OCI-LY7 (cell line): ENCODE data around the gene ERC1. TPM values are rescaled to one million over a fixed set of nuclear protein-coding genes. Genes with fewer than 3 reads are reported as not detected.

Source experiments
- BruUV-seq: library from RNA; stranded (reverse); fragments of 400-500 nt; replicated peaks from 2 replicates; lab custom pipeline; 2021; lab: Mats Ljungman, UMichigan
- CTCF ChIA-PET: fragments of 300-600 bp; sonication (Branson Sonifier 250); formaldehyde crosslinking; loops from one replicate; lab custom pipeline; 2022; ENCODE audit warnings: antibody characterized with exemption; ENCODE audit not compliant: unreplicated experiment; lab: Charles Lee
- POLR2A ChIA-PET: fragments of 300-600 bp; sonication (Branson Sonifier 250); formaldehyde crosslinking; loops from one replicate; lab custom pipeline; 2022; ENCODE audit warnings: antibody characterized with exemption; lab: Charles Lee
- DNase-seq: peaks from one replicate; pipeline ENCODE4 v3.0.0-alpha.2; 2015; ENCODE audit warnings: low spot score
- H2AFZ ChIP-seq: fragments of 200-600 bp; sonication (generic), shearing (Covaris generic); 2 replicates; pipeline ENCODE4 v1.6.1; 2014; ENCODE audit warnings: mild to moderate bottlenecking, antibody characterized with exemption, low read length, moderate library complexity
- H3K27ac ChIP-seq: fragments of 200-600 bp; sonication (generic); 2 replicates; pipeline ENCODE4 v1.5.1; 2014; ENCODE audit warnings: mixed run types, low read depth, mild to moderate bottlenecking, moderate library complexity, low read length, inconsistent platforms; ENCODE audit not compliant: poor library complexity, severe bottlenecking
- H3K36me3 ChIP-seq: fragments of 200-600 bp; sonication (generic); 2 replicates; pipeline ENCODE4 v1.6.1; 2014; ENCODE audit warnings: mild to moderate bottlenecking, antibody characterized with exemption, low read length, moderate library complexity, mixed read lengths; ENCODE audit not compliant: insufficient read depth
- H3K4me1 ChIP-seq: fragments of 200-600 bp; sonication (generic); 2 replicates; pipeline ENCODE4 v1.5.1; 2014; ENCODE audit warnings: mild to moderate bottlenecking, low read length; ENCODE audit not compliant: insufficient read depth, poor library complexity, severe bottlenecking
- H3K4me2 ChIP-seq: fragments of 200-600 bp; sonication (generic); 2 replicates; pipeline ENCODE4 v1.6.1; 2014; ENCODE audit warnings: mild to moderate bottlenecking, low read length
- H3K4me3 ChIP-seq: fragments of 200-600 bp; sonication (generic); 2 replicates; pipeline ENCODE4 v1.5.1; 2014; ENCODE audit warnings: mild to moderate bottlenecking, low read depth, low read length; ENCODE audit not compliant: poor library complexity, severe bottlenecking
- H3K79me2 ChIP-seq: fragments of 200-600 bp; sonication (generic); 2 replicates; pipeline ENCODE4 v1.6.1; 2016; ENCODE audit warnings: low read depth, mild to moderate bottlenecking, low read length, moderate library complexity, mixed read lengths; ENCODE audit not compliant: insufficient read depth
- H3K9me2 ChIP-seq: fragments of 200-600 bp; sonication (generic); 2 replicates; pipeline ENCODE4 v1.6.1; 2016; ENCODE audit warnings: mild to moderate bottlenecking, low read length, mixed read lengths; ENCODE audit not compliant: insufficient read depth
- H3K9me3 ChIP-seq: fragments of 200-600 bp; sonication (generic); 2 replicates; pipeline ENCODE4 v1.6.1; 2014; ENCODE audit warnings: mild to moderate bottlenecking, mixed run types, low read length, mixed read lengths
- H4K20me1 ChIP-seq: fragments of 200-600 bp; sonication (generic); 2 replicates; pipeline ENCODE4 v1.6.1; 2014; ENCODE audit warnings: mild to moderate bottlenecking, antibody characterized with exemption, low read length, moderate library complexity, mixed read lengths; ENCODE audit not compliant: insufficient read depth
- CTCF ChIP-seq: fragments of 200-600 bp; sonication (generic); conservative IDR thresholded peaks from 2 replicates; pipeline ENCODE4 v1.5.1; 2014; ENCODE audit warnings: mild to moderate bottlenecking, antibody characterized with exemption, low read length, moderate library complexity, mixed read lengths
- EZH2phosphoT487 ChIP-seq: fragments of 200-600 bp; sonication (generic); IDR thresholded peaks from 2 replicates; pipeline ENCODE4 v1.6.1; 2018; ENCODE audit warnings: low read depth, borderline replicate concordance, mild to moderate bottlenecking, mixed run types, antibody characterized with exemption, low read length, moderate library complexity, mixed read lengths
- intact Hi-C: fragments of 100-400 bp; cut with micrococcal nuclease; formaldehyde crosslinking; loops from one replicate; pipeline ENCODE4 v1.10.0; 2022; ENCODE audit not compliant: unreplicated experiment
- total RNA-seq, 2 experiments: library from RNA; depleted of rRNA in 1 of 2; stranded (reverse); fragments of >200 nt in 1 of 2; shearing (Covaris generic) in 1 of 2; gene quantifications; 2 replicates each; pipeline ENCODE4 v1.2.3, GENCODE V29; 2014 to 2022

ERC1 gene
- total RNA-seq, 2 experiments from 2014 or later, result 26.9 to 86.9 TPM

DNA sequence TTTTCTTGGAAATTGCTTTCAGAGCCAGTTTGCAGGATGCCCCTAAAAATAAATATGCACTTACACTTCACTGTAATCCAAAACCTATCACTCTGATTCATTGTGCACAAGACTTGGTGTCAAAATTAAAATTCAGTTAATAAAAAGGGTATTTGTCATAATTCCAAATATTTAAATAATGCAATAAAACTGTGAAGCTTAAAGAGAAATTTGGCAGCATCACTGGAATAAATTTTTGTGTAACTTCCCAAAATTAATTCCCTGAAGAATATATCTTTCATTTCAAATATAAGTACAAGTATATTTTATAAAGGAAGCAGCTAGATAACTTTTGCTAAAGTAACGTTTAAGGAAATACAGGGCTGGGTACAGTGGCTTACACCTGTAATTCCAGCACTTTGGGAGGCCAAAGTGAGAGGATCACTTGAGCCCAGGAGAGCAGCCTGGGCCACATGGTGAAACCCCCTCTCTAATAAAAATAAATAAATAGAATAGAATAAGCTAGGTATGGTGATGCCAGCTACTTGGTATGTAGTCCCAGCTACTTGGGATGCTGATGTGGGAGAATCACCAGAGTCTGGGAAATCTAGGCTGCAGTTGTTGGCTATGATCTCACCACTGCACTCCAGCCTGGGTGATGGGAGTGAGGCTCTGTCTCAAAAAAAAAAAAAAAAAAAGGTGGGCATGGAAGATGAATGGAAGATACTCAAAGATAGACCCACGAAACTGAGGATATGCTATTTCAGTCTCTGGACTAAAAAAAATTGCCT is 369.6 kb downstream of the ERC1 start:
- intact Hi-C loops, result no loop called here
- no TSS peak for BruUV-seq
- Histone ChIP-seq H3K4me3 (no peak overlapping the region), H3K4me2 (no peak overlapping the region), H3K9me3 (no peaks in the 10 kb centered on the region), H3K36me3 (0 out of 2 replicates have a peak, but pooled peaks cover 5% of the 10 kb centered on the region), H3K4me1 (no peaks in the 10 kb centered on the region), H3K27ac (no peak overlapping the region), H2AFZ (no peak overlapping the region), H3K79me2 (no peaks in the 10 kb centered on the region), H3K9me2 (no peaks in the 10 kb centered on the region), H4K20me1 (no peaks in the 10 kb centered on the region)
- no peak for TF ChIP-seq EZH2phosphoT487
- no peak for TF ChIP-seq CTCF
- CTCF ChIA-PET, result no interaction called here
- DNase-seq, result no peak
- POLR2A ChIA-PET, result interaction anchor here (0.6 to 1.1 kb wide), 4 partner anchors 12 to 252 kb away, joined by 3 to 4 read pairs (median 4); no protein-coding TSS in a partner anchor

DNA sequence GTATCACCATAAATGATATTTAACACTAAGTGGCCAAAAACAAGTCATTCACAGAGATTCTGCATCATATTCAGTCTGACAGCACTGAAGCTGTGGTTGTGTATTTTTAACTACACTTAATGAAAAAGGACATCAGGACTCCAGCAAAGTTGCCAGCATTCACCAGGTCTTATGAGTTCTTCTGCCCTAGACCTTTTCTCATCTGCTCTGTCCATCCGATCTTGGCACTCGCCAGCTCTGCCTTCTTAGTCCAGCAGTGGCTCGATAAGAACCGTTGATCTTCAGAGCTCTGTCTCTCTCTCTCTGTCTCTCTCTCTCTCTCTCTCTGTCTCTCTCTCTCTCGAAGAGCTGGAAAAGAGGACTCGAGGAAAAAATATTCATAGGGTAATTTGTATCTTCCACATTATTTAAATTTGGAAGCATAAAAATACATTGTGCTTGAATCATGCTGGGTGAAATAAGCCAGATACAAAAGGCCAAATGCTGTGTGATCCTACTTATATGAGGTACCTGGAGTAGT is 371.2 kb downstream of the ERC1 start:
- no TSS peak for BruUV-seq
- no peaks in the 10 kb centered on the region for H3K79me2 ChIP-seq
- H3K4me1 ChIP-seq, result no peaks in the 10 kb centered on the region
- intact Hi-C loops, result no loop called here
- TF ChIP-seq EZH2phosphoT487 (no peak), CTCF (no peak)
- no peaks in the 10 kb centered on the region for H3K9me3 ChIP-seq
- 0 out of 2 replicates have a peak, but pooled peaks cover 5% of the 10 kb centered on the region for H3K36me3 ChIP-seq
- CTCF ChIA-PET, result no interaction called here
- no peaks in the 10 kb centered on the region for H3K9me2 ChIP-seq
- no peak for DNase-seq
- no peak overlapping the region for H2AFZ ChIP-seq
- no peaks in the 10 kb centered on the region for H4K20me1 ChIP-seq
- no peak overlapping the region for H3K4me3 ChIP-seq
- no peak overlapping the region for H3K27ac ChIP-seq
- POLR2A ChIA-PET, result interaction anchor here (1.3 kb wide), 1 partner anchor 61 kb away, joined by 4 read pairs; no protein-coding TSS in a partner anchor
- H3K4me2 ChIP-seq, result no peak overlapping the region

DNA sequence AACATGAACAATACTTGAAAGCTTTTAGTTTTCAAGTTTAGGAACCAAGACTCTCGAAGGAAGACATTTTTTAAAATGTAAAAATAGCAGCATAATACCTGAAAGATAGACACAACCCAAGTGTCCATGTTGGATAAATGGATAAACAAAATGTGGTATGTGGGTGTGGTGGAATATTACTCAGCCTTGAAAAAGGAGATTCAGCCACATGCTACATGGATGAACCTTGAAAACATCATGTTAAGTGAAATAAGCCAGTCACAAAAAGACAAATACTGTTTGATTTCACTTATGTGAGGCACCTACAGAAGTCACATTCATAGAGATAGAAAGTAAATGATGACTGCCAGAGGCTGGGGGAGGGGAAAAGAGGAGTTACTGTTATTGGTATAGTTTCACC is 374.7 kb downstream of the ERC1 start:
- H3K9me2 ChIP-seq, result no peaks in the 10 kb centered on the region
- H3K9me3 ChIP-seq, result no peaks in the 10 kb centered on the region
- no peak for DNase-seq
- no TSS peak for BruUV-seq
- H3K79me2 ChIP-seq, result no peaks in the 10 kb centered on the region
- no peak overlapping the region for H3K4me3 ChIP-seq
- intact Hi-C loops, result no loop called here
- TF ChIP-seq CTCF, result no peak
- no peak for TF ChIP-seq EZH2phosphoT487
- no peak overlapping the region for H3K27ac ChIP-seq
- ChIA-PET POLR2A (no interaction called here), CTCF (no interaction called here)
- no peak overlapping the region for H3K4me2 ChIP-seq
- H3K4me1 ChIP-seq, result peaks cover 10% of the 10 kb centered on the region
- H3K36me3 ChIP-seq, result 0 out of 2 replicates have a peak, but pooled peaks cover 5% of the 10 kb centered on the region
- no peaks in the 10 kb centered on the region for H4K20me1 ChIP-seq
- H2AFZ ChIP-seq, result no peak overlapping the region
